Panc1 (cell line): ENCODE data around the gene RAB4B. TPM values are rescaled to one million over a fixed set of nuclear protein-coding genes. Genes with fewer than 3 reads are reported as not detected.

Experiments used
- ATAC-seq: fragments of 200-7000 bp; cut with Tn5 transposase; 2 replicates; pipeline ENCODE4 v1.9.1; 2020; ENCODE audit warnings: mild to moderate bottlenecking, moderate library complexity
- BruUV-seq: library from RNA; stranded (reverse); fragments of 400-500 nt; replicated peaks from 2 replicates; lab custom pipeline; 2021; lab: Mats Ljungman, UMichigan
- CTCF ChIA-PET: fragments of 300-600 bp; sonication (Branson Sonifier 250); formaldehyde crosslinking; loops from one replicate; lab custom pipeline; 2022; ENCODE audit warnings: antibody characterized with exemption; lab: Charles Lee
- POLR2A ChIA-PET: fragments of 300-600 bp; sonication (Branson Sonifier 250); formaldehyde crosslinking; loops from one replicate; lab custom pipeline; 2022; ENCODE audit warnings: antibody characterized with exemption; lab: Charles Lee
- DNase-seq: peaks from one replicate; pipeline ENCODE4 v3.0.0-alpha.2; 2010; ENCODE audit warnings: low read depth, low spot score
- H3K27ac ChIP-seq: 2 replicates; pipeline ENCODE4 v1.5.1; 2011; ENCODE audit warnings: mild to moderate bottlenecking, low read length, inconsistent platforms
- H3K27me3 ChIP-seq: fragments of 200-500 bp; sonication (Bioruptor generic); 2 replicates; pipeline ENCODE4 v1.6.0; 2014; ENCODE audit warnings: low read length, inconsistent platforms; ENCODE audit not compliant: control insufficient read depth, insufficient read depth
- H3K36me3 ChIP-seq: fragments of 200-500 bp; sonication (Bioruptor generic); 2 replicates; pipeline ENCODE4 v1.5.1; 2014; ENCODE audit warnings: inconsistent platforms, mild to moderate bottlenecking, low read length, moderate library complexity; ENCODE audit not compliant: control insufficient read depth, insufficient read depth
- H3K4me1 ChIP-seq: 2 replicates; pipeline ENCODE4 v1.5.1; 2011; ENCODE audit warnings: inconsistent platforms, mild to moderate bottlenecking, low read length, moderate library complexity; ENCODE audit not compliant: control insufficient read depth, insufficient read depth
- H3K4me3 ChIP-seq, 2 experiments: 2 replicates each; pipeline ENCODE4 v1.5.1; 2011 to 2012; ENCODE audit warnings: low read depth in 2 of 2, low read length in 2 of 2, mild to moderate bottlenecking in 2 of 2, inconsistent platforms in 1 of 2, moderate library complexity in 1 of 2
- H3K9me3 ChIP-seq: fragments of 200-500 bp; sonication (Bioruptor generic); 2 replicates; pipeline ENCODE4 v1.5.1; 2014; ENCODE audit warnings: low read depth, mild to moderate bottlenecking, inconsistent platforms, low read length, moderate library complexity; ENCODE audit not compliant: control insufficient read depth, insufficient read depth
- POLR2AphosphoS5 ChIP-seq: IDR thresholded peaks from 2 replicates; pipeline ENCODE4 v1.6.1; 2012; ENCODE audit warnings: mild to moderate bottlenecking, low read depth, low read length, moderate library complexity
- SIN3A ChIP-seq: IDR thresholded peaks from 2 replicates; pipeline ENCODE4 v1.6.1; 2012; ENCODE audit warnings: low read depth, mild to moderate bottlenecking, low read length, moderate library complexity, borderline replicate concordance; ENCODE audit not compliant: insufficient read depth
- TCF7L2 ChIP-seq: IDR thresholded peaks from 2 replicates; pipeline ENCODE4 v1.6.1; 2011; ENCODE audit warnings: mild to moderate bottlenecking, low read depth, low read length, inconsistent platforms
- in situ Hi-C: cut with HindIII; loops from 2 replicates; pipeline ENCODE4 v1.10.0; 2016; ENCODE audit warnings: low sequenced_read_pairs, low pct_unique_long_range_greater_than_20kb
- intact Hi-C: fragments of 100-400 bp; cut with micrococcal nuclease; formaldehyde crosslinking; loops from one replicate; pipeline ENCODE4 v1.10.0; 2022; ENCODE audit not compliant: unreplicated experiment
- total RNA-seq: library from RNA; stranded (reverse); gene quantifications from one replicate; pipeline ENCODE4 v1.2.1, GENCODE V29; 2021; ENCODE audit not compliant: unreplicated experiment
- TF ChIP-seq, protein P1 (sequence below), 2 experiments: IDR thresholded peaks; 2 replicates each; pipeline ENCODE4 v1.6.1; 2011 to 2012; ENCODE audit warnings: low read depth in 2 of 2, control low read depth in 1 of 2, low read length in 1 of 2, mild to moderate bottlenecking in 1 of 2, moderate library complexity in 1 of 2; ENCODE audit not compliant: insufficient read depth in 1 of 2
- TF ChIP-seq, protein P2 (sequence below): fragments of 450-650 bp; IDR thresholded peaks from 2 replicates; pipeline ENCODE4 v1.5.1; 2017; ENCODE audit warnings: mild to moderate bottlenecking

The RAB4B gene
- total RNA-seq, 1 experiment from 2014 or later = 24.8 TPM

DNA sequence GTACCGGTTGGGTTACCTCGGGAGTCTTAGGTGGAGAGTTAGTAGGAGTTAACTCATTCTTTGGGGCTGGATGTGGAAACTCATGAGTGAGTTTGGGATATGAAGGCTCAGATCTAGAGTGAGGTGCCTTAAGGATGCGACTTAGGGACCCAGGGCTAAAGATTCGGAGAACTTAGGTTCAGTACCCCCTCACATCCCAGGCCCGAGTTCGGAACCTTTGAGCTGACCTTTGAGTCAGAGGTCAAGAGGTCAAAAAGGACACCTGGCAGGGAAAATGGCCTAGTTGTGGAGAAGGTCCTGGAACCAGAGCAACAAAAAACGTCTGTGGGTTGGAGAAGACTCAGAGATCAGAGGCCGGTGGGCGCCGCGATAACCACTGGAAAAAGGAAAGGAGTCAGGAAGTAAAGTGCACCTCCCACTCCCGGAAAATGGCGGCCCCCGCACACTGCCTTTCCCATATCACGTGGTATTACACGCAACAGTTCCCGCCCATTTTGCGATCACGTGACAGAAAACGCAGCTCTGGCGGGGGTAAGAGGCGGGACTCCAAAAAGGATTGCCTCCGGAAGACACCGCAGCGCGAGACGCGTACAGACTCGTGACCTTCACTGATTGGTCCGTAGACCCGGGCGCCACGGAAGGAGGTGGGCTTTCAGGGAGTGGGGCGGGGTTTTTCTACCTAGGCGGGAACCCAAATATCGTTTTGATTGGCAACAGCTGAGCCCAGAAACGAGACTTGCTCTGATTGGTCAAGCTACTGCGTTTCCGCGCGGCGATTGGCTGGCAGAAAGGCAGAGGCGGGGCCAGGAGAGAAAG, 27.8 kb upstream of the RAB4B start, which contains the start of gene ACTMAP:
ACTMAP (minus strand) TSS at position 420 of the 816 bp plus-strand sequence. CDS start 674 bp downstream, outside the sequence.
- CTCF ChIA-PET = interaction anchor here (0.8 kb wide), 1 partner anchor 29 kb away, joined by 3 read pairs; no protein-coding TSS in a partner anchor
- POLR2A ChIA-PET = interaction anchor here (0.8 kb wide), 1 partner anchor 28 kb away, joined by 6 read pairs; no protein-coding TSS in a partner anchor
- intact Hi-C loops (no loop called here), in situ Hi-C loops (no loop called here)
- Histone ChIP-seq H3K9me3 (no peaks in the 10 kb centered on the region), H3K27me3 (no peaks in the 10 kb centered on the region), H3K4me1 (peaks cover 10% of the 10 kb centered on the region), H3K4me3 (peak within 1 kb of the TSS; percentile 74 to 97), H3K36me3 (peaks cover 9% of the 10 kb centered on the region), H3K27ac (peak within 1 kb of the TSS; percentile 99)
- ATAC-seq = peak; percentile 93
- TF ChIP-seq, protein P1, sequence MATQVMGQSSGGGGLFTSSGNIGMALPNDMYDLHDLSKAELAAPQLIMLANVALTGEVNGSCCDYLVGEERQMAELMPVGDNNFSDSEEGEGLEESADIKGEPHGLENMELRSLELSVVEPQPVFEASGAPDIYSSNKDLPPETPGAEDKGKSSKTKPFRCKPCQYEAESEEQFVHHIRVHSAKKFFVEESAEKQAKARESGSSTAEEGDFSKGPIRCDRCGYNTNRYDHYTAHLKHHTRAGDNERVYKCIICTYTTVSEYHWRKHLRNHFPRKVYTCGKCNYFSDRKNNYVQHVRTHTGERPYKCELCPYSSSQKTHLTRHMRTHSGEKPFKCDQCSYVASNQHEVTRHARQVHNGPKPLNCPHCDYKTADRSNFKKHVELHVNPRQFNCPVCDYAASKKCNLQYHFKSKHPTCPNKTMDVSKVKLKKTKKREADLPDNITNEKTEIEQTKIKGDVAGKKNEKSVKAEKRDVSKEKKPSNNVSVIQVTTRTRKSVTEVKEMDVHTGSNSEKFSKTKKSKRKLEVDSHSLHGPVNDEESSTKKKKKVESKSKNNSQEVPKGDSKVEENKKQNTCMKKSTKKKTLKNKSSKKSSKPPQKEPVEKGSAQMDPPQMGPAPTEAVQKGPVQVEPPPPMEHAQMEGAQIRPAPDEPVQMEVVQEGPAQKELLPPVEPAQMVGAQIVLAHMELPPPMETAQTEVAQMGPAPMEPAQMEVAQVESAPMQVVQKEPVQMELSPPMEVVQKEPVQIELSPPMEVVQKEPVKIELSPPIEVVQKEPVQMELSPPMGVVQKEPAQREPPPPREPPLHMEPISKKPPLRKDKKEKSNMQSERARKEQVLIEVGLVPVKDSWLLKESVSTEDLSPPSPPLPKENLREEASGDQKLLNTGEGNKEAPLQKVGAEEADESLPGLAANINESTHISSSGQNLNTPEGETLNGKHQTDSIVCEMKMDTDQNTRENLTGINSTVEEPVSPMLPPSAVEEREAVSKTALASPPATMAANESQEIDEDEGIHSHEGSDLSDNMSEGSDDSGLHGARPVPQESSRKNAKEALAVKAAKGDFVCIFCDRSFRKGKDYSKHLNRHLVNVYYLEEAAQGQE (IDR thresholded peaks at IDR 0.05; ENCODE audit: insufficient read depth in 1 of 2, low read depth in 2 of 2, low read length in 1 of 2) = no peak
- TF ChIP-seq TCF7L2 (no peak), POLR2AphosphoS5 (no peak; the same call in none of the 2 replicates), SIN3A (no peak; the same call in 1 of the 2 replicates)
- TF ChIP-seq, protein P2, sequence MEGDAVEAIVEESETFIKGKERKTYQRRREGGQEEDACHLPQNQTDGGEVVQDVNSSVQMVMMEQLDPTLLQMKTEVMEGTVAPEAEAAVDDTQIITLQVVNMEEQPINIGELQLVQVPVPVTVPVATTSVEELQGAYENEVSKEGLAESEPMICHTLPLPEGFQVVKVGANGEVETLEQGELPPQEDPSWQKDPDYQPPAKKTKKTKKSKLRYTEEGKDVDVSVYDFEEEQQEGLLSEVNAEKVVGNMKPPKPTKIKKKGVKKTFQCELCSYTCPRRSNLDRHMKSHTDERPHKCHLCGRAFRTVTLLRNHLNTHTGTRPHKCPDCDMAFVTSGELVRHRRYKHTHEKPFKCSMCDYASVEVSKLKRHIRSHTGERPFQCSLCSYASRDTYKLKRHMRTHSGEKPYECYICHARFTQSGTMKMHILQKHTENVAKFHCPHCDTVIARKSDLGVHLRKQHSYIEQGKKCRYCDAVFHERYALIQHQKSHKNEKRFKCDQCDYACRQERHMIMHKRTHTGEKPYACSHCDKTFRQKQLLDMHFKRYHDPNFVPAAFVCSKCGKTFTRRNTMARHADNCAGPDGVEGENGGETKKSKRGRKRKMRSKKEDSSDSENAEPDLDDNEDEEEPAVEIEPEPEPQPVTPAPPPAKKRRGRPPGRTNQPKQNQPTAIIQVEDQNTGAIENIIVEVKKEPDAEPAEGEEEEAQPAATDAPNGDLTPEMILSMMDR = no peak
- TSS peak; percentile 97 for BruUV-seq
- peak; percentile 97 for DNase-seq

DNA sequence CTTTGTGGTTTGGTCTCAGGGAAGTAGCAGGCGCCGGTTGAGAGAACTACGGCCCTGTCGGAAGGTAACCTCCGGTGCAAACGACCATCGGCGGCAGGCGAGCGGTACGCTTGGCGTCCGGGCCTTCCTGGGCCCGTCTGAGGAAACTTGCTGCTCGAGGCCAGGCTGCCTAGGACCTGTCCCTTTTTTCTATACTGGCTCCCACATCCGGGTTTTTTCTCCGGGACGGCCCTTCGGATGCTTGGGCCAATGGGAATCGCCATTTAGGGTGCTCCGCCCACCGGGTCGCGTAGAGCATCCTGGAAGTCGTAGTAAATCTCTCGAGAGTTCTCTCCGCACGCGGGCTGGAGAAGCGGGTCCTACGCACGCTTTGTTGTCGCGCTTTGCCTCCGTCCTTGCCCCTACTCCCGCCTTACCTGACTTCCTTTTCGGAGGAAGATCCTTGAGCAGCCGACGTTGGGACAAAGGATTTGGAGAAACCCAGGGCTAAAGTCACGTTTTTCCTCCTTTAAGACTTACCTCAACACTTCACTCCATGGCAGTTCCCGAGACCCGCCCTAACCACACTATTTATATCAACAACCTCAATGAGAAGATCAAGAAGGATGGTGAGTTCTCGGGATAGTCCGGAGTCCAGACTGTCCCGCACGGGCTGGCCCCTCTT, 27.0 kb upstream of the RAB4B start, which contains the start of gene SNRPA:
SNRPA (plus strand) TSS at position 330 of the 664 bp plus-strand sequence; CDS start at position 536, 206 bp downstream.
- ATAC-seq (peak; percentile 90), DNase-seq (peak; percentile 90)
- POLR2A ChIA-PET = interaction anchor here (0.8 kb wide), 1 partner anchor 28 kb away, joined by 6 read pairs; no protein-coding TSS in a partner anchor
- no peaks in the 10 kb centered on the region for H3K9me3 ChIP-seq
- intact Hi-C loops = no loop called here
- peaks cover 10% of the 10 kb centered on the region for H3K4me1 ChIP-seq
- CTCF ChIA-PET = no interaction called here
- H3K36me3 ChIP-seq = peaks cover 9% of the 10 kb centered on the region
- BruUV-seq = no TSS peak
- H3K27me3 ChIP-seq = no peaks in the 10 kb centered on the region
- in situ Hi-C loops = no loop called here
- TF ChIP-seq SIN3A (peak; percentile 78; the same call in 1 of the 2 replicates), TCF7L2 (no peak; the same call in 1 of the 2 replicates), POLR2AphosphoS5 (peak; percentile 88)
- TF ChIP-seq, protein P1 (IDR thresholded peaks at IDR 0.05; ENCODE audit: insufficient read depth in 1 of 2, low read depth in 2 of 2, low read length in 1 of 2) = peak in 1 of 2 experiments; percentile 29; a peak in 1 of 4 replicates
- TF ChIP-seq, protein P2 = no peak
- H3K4me3 ChIP-seq = peak within 1 kb of the TSS; percentile 74 to 97
- H3K27ac ChIP-seq = peak within 1 kb of the TSS; percentile 99
